SHP77 treated with DMSO at 0.1 percent for 48 hours (cell line): ENCODE measurements around the gene CYP2W1.
A peak's percentile ranks its signal among the peaks of the same experiment; 100 is the strongest.
"Not testable (repeated sequence)": the region's sequence is repeated elsewhere in the genome, so short reads cannot be mapped to it uniquely, and the experiment has no call there.

Experiments
- DNase-seq: peaks from one replicate; lab custom pipeline; 2025; lab: John Stamatoyannopoulos, UW

Gene CYP2W1

DNA sequence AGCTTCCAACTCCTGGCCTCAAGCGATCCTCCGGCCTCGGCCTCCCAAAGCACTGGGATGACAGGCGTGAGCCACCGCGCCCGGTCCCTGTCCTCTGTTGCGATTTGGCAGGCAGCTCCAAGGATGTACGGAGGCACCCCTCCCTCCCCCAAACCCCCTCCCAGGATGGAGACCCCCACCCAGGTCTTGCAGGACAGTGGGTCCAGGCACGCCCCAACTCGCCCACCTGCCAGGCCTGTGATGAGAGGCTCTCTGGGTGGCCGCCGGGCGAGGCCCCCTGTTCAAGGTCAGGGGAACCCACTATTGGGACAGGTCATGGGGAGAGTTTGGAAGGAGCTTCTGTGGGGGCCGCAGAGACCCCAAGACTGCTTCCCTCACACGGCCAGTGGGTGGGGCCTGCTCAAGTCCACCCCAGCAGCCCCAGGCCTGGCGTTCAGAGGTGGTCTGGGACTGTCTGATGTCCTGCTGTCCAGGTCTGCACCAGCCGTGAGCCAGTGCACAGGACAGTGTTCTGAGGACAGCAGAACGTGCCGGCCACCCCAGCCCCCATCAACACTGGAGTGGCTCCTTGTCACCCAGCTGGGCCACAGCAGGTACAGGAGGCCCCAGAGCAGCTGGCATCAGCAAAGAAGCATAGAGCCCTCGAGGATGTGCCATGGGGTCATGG lies 31.0 kb upstream of the CYP2W1 start:
- DNase-seq, result no peak

DNA sequence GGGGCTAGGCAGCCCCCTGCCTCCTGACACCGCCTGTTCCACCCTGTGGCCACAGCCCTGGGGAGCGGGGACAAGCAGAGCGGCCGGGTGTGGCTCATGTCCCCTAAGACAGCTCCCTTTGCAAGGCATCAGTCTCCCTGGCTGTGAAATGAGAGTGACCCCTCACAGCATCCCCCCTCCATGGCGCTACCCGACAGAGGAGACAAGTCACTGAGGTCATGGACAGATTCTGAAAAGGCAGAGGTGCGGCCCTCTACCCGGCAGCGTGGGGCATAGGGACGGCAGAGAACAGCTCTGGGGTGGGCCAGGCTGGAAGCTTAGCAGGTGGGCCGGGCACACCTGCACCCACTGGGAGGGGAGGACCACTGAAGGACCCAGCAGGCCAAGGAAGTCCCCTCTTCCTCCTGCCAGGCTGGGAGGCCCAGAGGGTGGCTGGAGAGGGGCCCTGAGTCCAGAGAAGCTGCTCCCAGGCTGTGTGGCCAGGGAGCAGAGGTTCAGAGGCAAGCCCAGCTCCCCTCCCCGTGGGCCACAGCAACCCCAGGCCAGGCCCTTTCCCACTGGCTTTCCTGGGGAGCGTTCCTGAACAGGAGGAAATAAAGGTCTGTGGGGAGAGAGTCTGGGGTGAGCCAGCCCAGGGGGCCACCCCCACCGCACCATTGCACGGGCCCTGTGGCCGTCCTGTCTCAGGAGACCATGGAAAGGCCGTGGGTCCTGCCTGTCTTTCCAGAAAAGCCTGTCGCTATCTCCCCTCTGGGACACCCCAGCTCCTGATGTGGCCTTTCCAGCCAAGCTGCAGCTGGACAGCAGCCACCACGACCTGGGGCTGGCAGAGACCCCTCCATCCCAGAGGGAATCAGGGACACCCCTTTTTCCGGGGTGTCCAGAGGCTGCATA lies 30.2 kb upstream of the CYP2W1 start:
- DNase-seq, result no peak

DNA sequence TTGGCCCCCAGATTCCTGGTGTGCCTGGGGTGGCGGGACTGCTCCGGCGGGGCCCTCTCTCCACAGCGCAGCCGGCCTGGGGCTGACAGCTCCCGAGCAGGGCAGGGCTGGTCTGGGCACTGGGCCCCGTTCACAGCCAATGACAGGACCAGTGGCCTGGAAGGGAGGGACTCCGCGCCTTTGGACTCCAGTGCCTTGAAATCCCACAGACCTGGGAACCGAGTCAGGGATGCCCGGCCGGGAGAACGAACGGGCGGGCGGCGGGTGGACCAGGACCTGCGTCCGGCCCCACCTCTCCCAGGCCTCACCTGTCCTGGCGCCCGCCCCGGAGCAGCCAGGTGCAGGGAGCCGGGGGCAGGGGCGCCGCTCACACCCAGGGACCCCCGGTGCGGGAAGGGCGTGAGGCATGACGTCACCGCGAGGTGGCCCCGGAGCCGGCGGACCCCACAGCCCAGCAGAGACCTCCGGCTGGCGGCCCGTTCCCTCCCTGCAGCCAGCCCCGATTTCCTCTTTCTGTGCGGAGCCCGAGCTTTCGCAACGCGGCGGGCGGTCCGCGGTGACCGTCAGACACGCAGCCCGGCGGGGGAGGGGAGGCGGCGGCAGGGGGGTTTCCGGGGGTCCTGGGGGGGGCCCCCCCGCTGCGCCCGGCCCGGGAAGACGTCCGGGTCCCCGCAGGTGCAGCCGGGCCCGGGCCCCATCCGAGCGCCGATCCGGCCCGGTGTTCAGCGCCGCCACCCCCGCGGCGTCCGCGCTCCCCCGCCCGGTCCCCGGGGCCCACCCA lies 29.2 kb upstream of the CYP2W1 start:
- no peak for DNase-seq

DNA sequence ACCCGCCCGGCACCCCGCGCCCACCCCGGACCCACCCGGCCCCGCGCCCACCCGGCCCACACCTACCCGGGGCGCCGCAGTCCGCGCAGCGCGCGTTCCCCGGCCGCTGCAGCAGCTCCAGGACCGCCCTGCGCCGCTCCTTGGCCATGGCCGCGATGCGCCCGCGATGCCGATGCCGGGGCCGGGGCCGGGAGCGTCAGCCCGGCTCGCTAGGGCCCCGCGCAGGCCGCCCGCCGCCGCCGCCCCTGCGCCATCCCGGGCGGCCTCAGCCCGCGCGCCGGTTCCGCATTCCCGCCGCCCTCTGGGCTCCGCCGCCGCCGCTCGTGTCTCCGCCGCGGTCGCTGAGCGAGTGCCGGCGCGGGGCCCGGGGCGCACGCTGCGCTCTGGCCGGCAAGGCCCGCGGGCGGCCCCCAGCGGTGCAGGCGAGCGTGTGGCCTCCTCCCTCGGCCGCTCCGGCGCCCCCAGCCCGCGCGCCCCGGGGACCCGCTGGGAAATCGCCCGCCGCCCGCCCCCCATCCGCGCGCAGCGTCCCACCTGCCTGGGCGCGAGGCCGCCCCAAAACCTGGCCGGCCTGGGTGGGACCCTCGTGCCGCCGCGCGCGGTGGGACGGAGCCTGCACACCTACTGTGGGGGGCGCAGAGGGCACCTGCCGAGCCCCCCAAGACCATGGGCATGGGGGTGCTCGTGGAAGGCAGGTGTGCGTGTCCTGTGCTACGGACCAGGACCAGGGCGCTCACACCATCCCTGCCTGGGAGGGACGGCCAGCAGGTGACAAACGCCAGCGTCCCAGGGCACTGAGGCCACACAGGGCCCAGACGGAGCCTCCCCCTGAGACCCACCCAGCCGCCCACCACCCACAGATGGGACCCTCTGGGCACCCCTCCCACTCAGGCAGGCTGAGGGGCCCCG lies 28.4 kb upstream of the CYP2W1 start, which contains the start of gene ADAP1:
TSS of gene ADAP1 (minus strand) at position 351 of the 909 bp plus-strand sequence. CDS start at position 148, 203 bp downstream.
- no peak for DNase-seq

DNA sequence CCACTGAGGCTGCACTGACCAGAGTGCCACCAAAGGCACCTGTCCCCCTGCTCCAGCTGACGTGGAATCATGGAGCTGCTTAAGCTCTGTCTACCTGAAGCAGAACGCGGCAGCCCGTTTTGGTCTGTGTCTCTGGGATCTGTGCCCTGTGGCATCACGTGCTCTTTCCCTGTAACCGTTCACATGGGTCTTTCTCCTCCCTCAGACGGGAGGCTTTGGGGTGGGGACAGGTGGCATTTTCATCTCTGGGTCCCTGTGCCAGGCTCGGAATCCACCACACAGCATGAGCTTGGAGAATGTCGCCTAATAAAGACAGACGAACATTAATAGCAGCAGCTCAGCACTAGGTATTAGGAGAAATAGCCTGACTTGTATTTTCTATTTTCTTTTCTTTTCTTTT lies 26.9 kb upstream of the CYP2W1 start:
- no peak for DNase-seq

DNA sequence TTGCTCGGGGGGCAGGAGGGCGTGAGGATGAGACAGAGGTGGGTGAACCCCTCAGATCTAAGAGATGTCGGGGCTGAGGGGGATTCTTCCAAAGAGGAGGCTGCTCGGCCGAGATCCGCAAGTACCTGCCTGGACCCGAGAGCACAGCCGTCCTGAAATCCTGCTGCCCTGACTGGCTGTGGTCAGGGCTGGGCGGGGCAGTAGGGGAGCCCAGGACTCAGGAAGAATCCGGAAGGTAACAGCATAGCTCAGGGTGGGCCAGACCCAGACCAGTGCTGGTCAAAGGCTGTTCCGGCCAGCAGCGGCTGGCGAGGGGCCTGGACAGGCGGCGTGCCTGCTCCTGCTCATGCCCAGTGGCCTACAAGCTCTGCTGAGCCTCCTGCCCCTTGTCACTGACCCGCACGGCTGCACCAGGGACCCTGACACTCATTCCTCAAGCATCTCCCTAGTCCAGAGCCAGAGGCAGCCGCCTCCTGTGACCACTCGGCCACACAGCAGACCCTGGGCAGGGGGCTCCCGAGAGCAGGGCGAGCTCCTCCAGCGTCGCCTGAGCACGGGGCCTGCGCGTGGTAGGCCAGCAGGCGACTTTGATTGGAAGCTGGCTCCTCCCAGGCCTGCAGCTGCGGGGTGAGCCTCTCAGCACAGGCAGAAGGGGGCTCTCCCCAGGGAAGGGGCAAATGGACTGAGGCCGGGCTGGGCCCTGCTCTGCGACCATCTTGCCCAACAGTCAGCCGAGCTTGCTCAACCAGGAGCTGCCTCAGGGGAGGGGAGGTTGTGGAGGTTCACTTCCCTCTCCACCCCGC lies 25.4 kb upstream of the CYP2W1 start:
- DNase-seq, result no peak

DNA sequence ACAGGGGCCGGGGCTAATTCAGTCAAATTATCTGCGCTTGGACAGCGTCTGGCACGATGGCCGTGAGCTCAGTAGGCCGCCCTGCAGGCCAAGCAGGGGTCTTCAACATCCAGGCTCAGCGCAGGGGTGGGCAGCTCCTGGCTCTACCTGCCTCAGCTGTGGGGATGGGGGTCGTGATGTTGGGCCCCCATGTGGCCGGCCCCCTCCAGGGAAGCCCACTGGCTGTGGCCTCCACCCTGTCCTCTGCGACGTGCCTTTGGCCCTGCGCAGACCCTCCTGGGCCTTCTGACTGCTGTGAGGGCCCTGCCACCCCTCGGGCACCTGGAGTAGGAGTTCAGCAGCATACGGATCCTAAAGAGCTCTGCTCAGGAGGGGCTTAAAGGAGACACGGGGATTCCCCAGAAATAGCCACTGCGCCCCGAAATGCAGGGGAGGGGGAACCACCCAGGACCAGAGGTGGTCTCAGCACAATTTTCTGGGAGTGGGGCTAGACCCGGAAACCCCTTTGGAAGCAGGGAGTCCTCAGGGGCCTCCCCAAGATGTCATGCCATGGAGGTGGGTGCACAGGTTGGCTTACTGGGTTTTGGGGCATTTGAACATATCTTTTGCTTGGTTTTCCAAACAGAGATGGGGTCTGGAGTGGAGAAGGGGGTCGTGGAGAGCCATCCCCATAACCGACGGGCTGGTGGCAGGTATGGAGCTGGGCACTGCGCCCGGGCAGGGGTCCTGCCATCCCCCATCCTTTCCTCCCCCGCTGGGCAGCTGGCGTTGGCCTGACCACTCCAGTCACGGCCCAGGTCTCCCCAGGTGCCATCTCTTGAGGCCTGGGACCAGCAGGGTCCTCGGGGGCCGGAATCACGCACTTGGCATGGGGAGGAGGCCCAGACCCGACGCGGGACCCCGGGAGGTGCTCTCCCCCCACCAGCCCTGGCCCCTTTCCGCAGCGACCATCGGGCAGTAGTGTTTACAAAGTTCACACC lies 24.5 kb upstream of the CYP2W1 start:
- no peak for DNase-seq

DNA sequence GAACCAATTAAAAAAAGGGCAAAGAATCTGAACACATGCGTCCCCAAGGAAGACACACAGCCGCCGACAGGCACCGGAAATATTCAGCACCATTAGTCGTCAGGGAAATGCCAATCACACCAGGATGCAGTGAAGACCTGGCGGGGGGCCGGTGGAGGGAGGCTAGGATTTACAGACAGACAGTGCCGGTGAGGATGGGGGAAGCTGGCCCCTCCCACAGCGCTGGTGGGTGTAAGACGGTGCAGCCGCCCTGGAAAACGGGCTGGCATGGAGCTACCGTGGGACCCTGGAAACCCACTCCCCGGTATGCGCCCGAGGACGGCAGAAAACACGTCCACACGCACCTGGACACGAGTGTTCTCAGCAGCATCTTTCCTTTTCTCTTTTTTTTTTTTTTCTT lies 23.7 kb upstream of the CYP2W1 start:
- DNase-seq, result no peak

DNA sequence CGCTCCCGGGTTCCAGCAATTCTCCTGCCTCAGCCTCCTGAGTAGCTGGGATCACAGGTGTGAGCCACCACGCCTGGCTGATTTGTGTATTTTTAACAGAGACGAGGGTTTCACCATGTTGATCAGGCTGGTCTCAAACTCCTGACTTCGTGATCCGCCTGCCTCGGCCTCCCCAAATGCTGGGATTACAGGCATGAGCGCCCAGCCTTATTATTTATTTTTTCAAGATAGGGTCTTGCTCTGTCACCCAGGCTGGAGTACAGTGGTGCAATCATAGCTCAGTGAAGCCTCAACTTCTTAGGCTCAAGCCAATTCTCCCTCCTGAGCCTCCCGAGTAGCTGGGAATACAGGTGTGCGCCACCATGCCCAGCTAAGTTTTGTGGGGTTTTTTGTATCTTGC lies 23.2 kb upstream of the CYP2W1 start:
- not testable (repeated sequence) for DNase-seq

DNA sequence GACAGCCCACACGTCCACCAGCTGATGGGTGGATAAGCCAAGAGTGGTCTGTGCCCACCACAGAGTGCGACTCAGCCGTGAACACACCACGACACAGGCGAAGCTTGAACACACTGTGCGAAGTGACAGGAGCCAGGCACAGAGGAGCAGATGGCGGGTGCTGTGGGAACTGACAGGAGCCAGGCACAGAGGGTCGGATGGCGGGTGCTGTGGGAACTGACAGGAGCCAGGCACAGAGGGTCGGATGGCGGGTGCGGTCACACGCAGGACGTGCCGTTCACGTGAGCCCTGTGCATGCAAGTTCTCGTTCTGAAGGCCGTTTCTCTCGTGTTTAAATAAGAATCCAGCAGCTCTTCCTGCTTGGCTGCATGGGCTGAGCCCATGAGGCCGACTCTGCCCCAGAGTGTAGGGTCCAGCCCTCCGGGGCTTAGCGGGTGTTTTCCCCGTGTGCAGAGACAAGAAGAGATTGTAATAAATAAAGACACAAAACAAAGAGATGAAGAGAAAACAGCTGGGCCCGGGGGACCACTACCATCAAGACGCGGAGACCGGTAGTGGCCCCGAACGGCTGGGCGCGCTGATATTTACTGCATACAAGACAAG lies 22.6 kb upstream of the CYP2W1 start:
- DNase-seq, result no peak

DNA sequence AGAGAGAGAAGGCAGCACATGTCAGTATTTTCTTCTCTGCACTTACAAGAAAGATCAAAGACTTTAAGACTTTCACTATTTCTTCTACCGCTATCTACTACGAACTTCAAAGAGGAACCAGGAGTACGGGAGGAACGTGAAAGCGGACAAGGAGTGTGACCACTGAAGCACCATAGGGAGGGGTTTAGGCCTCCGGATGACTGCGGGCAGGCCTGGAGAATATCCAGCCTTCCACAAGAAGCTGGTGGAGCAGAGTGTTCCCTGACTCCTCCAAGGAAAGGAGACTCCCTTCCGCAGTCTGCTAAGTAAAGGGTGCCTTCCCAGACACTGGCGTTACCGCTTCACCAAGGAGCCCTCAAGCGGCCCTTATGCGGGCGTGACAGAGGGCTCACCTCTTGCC lies 22.0 kb upstream of the CYP2W1 start:
- DNase-seq, result not testable (repeated sequence)

DNA sequence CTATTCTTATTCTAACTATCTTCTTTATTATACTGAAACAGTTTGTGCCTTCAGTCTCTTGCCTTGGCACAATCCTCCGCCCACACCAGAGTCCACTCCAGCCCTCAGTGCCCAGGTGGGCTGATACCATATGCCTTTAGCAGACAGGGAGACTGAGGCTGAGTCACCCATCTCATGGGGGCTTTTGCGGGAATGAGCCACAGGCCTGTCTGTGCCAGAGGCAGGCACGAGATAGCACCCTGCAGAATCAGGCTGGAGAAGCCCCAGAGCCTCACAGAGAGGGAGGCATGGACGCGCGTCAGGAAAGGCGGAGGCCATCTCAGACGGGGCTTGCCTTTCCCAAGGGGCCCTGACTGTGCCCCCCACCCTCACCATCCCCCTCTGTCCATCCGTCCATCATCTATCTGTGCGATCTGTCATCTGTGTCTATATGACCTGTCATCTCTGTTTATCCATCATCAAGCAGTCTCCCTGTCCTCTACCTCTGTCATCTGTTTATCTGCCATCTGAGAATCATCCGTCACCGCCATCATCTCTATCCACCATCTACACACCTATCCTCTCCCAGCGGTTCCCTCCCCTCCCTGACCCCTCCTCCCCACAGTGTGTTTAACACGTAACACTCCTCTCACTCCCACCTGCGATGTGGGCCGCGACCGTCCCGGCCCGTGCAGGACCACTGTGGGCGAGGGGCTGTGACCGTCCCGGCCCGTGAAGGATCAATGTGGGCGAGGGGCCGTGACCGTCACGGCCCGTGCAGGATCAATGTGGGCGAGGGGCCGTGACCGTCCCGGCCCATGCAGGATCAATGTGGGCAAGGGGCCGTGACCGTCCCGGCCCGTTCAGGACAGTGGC lies 21.2 kb upstream of the CYP2W1 start:
- DNase-seq, result no peak

DNA sequence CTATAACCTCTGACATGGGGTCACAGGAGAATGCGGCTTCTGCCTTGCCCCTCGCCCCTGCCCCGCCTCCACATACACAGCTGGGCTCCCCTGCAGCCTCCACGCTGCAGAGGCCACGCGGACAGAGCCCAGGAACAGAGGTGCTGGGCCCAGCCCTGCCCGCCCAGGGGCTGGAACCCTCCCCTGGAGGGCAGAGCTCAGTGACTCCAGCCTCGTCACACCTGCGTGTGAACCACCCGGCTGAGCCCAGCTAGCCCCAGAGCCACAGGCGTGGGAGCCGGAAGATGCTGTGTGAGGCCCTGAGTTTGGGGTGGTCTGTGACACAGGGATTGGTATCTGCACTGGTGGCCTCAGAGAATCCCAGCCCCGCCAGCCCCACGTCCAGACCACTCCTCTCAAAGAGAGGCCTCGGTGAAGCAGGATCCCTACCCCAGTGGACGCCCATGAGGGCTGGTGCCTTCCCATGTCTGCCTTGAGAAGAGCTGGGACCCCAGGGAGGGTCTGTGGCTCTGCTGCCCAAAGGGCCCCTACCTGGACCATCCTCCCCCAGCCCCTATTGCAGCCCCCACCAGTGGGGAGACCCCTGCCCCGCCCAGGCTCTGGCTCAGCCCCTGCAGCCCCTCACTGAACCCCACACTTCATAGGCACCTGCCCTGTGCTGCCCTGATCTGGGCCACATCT lies 20.4 kb upstream of the CYP2W1 start:
- DNase-seq, result no peak

DNA sequence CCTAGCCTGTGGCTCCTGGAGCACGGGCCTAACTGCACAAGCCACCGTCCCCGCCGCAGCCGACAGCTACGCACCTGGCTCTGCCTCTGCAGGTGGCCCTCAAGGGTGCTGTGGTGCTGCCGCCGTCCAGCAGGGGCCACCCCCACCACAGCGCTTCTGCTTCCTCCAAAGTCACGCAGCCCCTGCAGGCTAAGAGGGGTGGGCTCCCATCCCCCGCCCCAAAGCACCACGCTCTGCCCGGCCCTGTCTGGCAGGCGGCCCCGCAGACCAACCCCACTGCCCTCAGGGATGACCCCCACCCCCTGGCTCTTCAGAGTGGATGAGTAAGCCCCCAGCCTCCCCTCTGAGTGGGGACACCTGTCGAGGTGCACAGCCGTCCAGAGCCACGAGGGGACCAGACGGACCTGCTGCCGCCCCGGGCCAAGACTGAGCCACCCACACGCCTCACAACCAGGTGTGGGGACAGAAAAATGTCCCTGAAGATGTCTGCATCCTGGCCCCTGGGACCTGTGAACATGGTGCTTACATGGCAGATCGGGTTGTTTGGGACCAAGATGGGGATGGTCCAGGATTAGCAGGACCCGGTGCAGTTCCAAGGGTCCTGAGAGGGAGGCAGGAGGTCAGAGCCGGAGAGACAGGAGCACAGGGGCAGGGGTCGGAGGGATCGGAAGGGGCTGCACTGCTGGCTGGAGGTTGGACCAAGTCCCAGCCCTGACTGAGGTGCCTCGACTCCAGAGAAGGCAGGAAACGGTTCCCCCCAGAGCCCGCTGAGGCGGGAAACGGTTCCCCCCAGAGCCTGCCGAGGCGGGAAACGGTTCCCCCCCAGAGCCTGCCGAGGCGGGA lies 19.5 kb upstream of the CYP2W1 start:
- peak; percentile 15 for DNase-seq

DNA sequence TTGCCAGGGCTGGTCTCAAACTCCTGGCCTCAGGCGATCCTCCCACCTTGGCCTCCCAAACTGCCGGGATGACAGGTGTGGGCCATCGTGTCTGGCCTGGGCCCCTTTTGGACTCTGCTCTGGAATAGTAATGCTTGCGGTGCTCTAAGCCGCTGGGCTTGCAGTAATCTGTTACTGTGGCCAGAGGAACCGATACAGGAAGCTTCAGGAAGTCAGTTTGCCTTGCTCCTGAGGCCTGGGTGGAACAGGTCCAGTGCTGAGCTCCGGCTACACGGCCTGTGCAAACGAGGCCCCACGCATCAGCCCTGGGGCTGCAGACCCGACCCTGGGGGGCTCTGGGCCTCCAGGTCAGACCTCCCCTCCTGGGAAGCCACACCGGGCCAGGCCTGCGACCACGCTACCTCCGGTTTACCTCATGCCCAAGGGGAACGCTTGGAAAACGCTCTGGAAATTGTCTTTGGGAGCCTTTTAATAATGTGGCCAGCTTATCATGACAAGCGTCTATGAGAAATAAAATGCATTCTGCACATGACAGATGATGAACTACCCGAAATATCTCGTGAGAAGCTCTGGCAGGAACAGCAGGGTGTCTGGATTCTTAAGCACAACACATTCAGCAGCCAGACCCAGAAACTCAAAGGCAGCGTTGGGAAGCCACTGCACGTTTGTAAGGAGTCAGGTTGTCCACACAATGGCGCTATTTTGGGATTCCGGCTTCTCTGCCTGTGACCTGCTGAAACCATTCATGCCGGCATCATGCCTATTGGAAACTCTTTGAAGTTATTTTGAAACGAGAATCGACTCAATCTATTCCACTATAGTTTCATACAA lies 18.4 kb upstream of the CYP2W1 start:
- no peak for DNase-seq
